BLaER1 treated with 17β-estradiol and CSF1 and Interleukin-3, amounts not matched to agents 10 nM and 100 nM (cell line): ENCODE measurements around the gene RFTN1.
A peak's percentile ranks its signal among the peaks of the same experiment; 100 is the strongest.

Experiments used
- H3K27ac ChIP-seq, 11 experiments: shearing (Covaris generic); formaldehyde crosslinking; 2 replicates each; pipeline ENCODE4 v1.8.1; 2022
- H3K27me3 ChIP-seq, 11 experiments: shearing (Covaris generic); formaldehyde crosslinking; 2 replicates each; pipeline ENCODE4 v1.8.1; 2022
- H3K36me3 ChIP-seq, 11 experiments: shearing (Covaris generic); formaldehyde crosslinking; 2 replicates each; pipeline ENCODE4 v1.8.1; 2022
- H3K4me1 ChIP-seq, 10 experiments: shearing (Covaris generic); formaldehyde crosslinking; 2 replicates each; pipeline ENCODE4 v1.8.1; 2022
- H3K4me2 ChIP-seq, 11 experiments: shearing (Covaris generic); formaldehyde crosslinking; 2 replicates each; pipeline ENCODE4 v1.8.1; 2022
- H3K4me3 ChIP-seq, 10 experiments: shearing (Covaris generic); formaldehyde crosslinking; 2 replicates each; pipeline ENCODE4 v1.8.1; 2022
- H3K9ac ChIP-seq, 11 experiments: shearing (Covaris generic); formaldehyde crosslinking; 2 replicates each; pipeline ENCODE4 v1.8.1; 2022
- H3K9me3 ChIP-seq, 11 experiments: shearing (Covaris generic); formaldehyde crosslinking; replicated peaks in 1 of 11; 2 replicates each; pipeline ENCODE4 v1.8.1; 2022
- H4K20me1 ChIP-seq, 11 experiments: shearing (Covaris generic); formaldehyde crosslinking; 2 replicates each; pipeline ENCODE4 v1.8.1; 2022
- Cebpa-rat ChIP-seq, 11 experiments: shearing (Covaris generic); IDR thresholded peaks; 2 replicates each; pipeline ENCODE4 v1.8.1; 2022

Gene RFTN1

GRCh38 chr3:16279010-16279801 is 234.3 kb downstream of the RFTN1 start:
- no peaks in the 10 kb centered on the region for H3K9me3 ChIP-seq
- no peak overlapping the region for H3K27ac ChIP-seq
- TF ChIP-seq Cebpa-rat (IDR thresholded peaks at IDR 0.05), result no peak
- peaks cover 29 to 81% (median 57%) of the 10 kb centered on the region in 11 experiments for H3K36me3 ChIP-seq
- no peak overlapping the region for H3K9ac ChIP-seq
- H3K4me1 ChIP-seq, result peaks cover 0 to 5% (median 0%) of the 10 kb centered on the region in 10 experiments; a peak in 2 of 20 replicates
- H3K4me2 ChIP-seq, result 0 out of 22 replicates have a peak overlapping the region, but pooled peaks of 1 of the 11 experiments have one; percentile 10
- no peaks in the 10 kb centered on the region for H3K27me3 ChIP-seq
- 0 out of 22 replicates have a peak, but pooled peaks cover 0 to 8% (median 0%) of the 10 kb centered on the region in 11 experiments for H4K20me1 ChIP-seq
- H3K4me3 ChIP-seq, result no peak overlapping the region

GRCh38 chr3:16277471-16277870 is 236.0 kb downstream of the RFTN1 start:
- H3K36me3 ChIP-seq, result peaks cover 28 to 80% (median 55%) of the 10 kb centered on the region in 11 experiments
- 0 out of 22 replicates have a peak, but pooled peaks cover 0 to 8% (median 0%) of the 10 kb centered on the region in 11 experiments for H4K20me1 ChIP-seq
- no peak overlapping the region for H3K4me2 ChIP-seq
- no peak for TF ChIP-seq Cebpa-rat (IDR thresholded peaks at IDR 0.05)
- H3K27ac ChIP-seq, result no peak overlapping the region
- H3K4me3 ChIP-seq, result no peak overlapping the region
- H3K27me3 ChIP-seq, result no peaks in the 10 kb centered on the region
- no peaks in the 10 kb centered on the region for H3K9me3 ChIP-seq
- peaks cover 0 to 5% (median 0%) of the 10 kb centered on the region in 10 experiments; a peak in 2 of 20 replicates for H3K4me1 ChIP-seq
- no peak overlapping the region for H3K9ac ChIP-seq

DNA sequence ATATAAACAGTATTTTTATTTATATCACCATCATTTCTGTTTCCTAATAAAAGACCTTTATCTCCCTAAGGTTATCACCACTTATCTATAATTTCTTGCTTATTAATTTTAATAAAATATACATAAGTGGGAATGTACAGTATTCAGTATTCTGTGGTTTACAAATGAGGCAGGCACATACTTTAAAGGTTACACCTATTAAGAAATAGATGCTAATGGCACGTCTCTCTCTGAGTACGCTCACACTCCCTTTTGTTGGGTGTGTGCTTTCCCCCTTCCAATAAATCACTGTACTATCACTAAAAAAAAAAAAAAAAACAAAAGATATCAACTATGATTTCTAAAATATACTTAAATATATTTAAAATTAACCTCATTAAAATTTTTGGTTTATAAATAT is 239.6 kb downstream of the RFTN1 start:
- peaks cover 0 to under 1% (median 0%) of the 10 kb centered on the region in 10 experiments; a peak in 1 of 20 replicates for H3K4me1 ChIP-seq
- H3K4me3 ChIP-seq, result no peak overlapping the region
- peaks cover 0 to 7% (median 0%) of the 10 kb centered on the region in 11 experiments; a peak in 1 of 22 replicates for H4K20me1 ChIP-seq
- H3K27ac ChIP-seq, result no peak overlapping the region
- H3K36me3 ChIP-seq, result peaks cover 43 to 98% (median 70%) of the 10 kb centered on the region in 11 experiments
- no peaks in the 10 kb centered on the region for H3K27me3 ChIP-seq
- no peak for TF ChIP-seq Cebpa-rat (IDR thresholded peaks at IDR 0.05)
- H3K9ac ChIP-seq, result no peak overlapping the region
- H3K4me2 ChIP-seq, result no peak overlapping the region
- no peaks in the 10 kb centered on the region for H3K9me3 ChIP-seq

DNA sequence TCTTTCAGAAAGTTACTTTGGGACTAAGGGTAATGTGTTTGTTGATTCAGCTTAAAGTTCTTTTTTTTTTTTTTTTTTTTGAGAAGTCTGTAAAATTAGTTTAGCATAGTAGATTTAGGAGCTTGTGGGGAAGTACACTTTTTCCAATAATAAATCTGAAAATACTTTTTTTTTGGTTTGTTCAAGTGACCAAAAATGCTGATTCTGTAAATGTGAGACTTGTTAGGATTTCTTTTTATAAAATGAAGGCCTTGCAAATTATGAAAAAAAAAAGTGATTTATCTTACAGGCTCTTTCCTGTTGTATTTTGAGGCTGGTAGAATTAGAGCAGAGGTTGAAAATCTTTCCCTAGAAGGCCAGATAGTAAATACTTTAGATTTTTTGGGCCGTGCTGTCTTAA is 240.9 kb downstream of the RFTN1 start:
- Histone ChIP-seq H3K36me3 (peaks cover 41 to 86% (median 61%) of the 10 kb centered on the region in 11 experiments), H3K27ac (no peak overlapping the region), H3K9me3 (no peaks in the 10 kb centered on the region), H3K9ac (no peak overlapping the region), H3K4me2 (no peak overlapping the region), H3K4me1 (peaks cover 0 to 7% (median under 1%) of the 10 kb centered on the region in 10 experiments; a peak in 7 of 20 replicates), H4K20me1 (peaks cover 0 to 12% (median 0%) of the 10 kb centered on the region in 11 experiments; a peak in 3 of 22 replicates), H3K27me3 (no peaks in the 10 kb centered on the region), H3K4me3 (no peak overlapping the region)
- TF ChIP-seq Cebpa-rat (IDR thresholded peaks at IDR 0.05), result no peak

- no peak overlapping the region for H3K4me3 ChIP-seq
- peaks cover 0 to 16% (median 0%) of the 10 kb centered on the region in 11 experiments; a peak in 3 of 22 replicates for H4K20me1 ChIP-seq
- no peak for TF ChIP-seq Cebpa-rat (IDR thresholded peaks at IDR 0.05)
- H3K4me2 ChIP-seq, result no peak overlapping the region
- H3K36me3 ChIP-seq, result peaks cover 36 to 69% (median 53%) of the 10 kb centered on the region in 11 experiments
- H3K27ac ChIP-seq, result no peak overlapping the region
- H3K4me1 ChIP-seq, result peaks cover 12 to 25% (median 17%) of the 10 kb centered on the region in 10 experiments
- H3K9me3 ChIP-seq, result no peaks in the 10 kb centered on the region
- H3K27me3 ChIP-seq, result no peaks in the 10 kb centered on the region
- no peak overlapping the region for H3K9ac ChIP-seq
These were observed 242.6 kb downstream of the RFTN1 start for GRCh38 chr3:16270855-16271254.

DNA sequence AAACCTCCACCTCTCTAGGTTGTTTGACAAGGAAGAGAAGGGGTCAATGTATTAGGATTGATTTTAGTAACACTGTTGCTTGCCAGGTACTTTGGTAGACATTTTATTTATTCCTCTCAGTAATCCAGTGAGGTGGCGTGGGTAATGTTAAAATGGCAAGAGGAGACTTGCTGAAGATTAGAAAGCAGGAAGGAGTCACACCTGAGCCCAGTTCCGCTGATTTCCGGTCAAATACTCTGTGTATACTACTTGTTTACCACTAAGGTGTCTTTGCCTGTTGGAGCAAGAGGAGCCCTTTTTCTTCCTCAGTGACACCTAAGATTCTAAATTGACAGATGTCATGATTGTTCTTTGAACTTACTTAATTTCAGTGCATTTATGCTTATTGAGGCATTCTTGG is 246.8 kb downstream of the RFTN1 start:
- peaks cover 32 to 51% (median 40%) of the 10 kb centered on the region in 10 experiments for H3K4me1 ChIP-seq
- no peak for TF ChIP-seq Cebpa-rat (IDR thresholded peaks at IDR 0.05)
- H3K4me3 ChIP-seq, result peak overlapping the region in 2 of 10 experiments; percentile 77 to 83; a peak in 3 of 20 replicates
- H3K9me3 ChIP-seq, result no peaks in the 10 kb centered on the region
- H3K36me3 ChIP-seq, result peaks cover 19 to 34% (median 29%) of the 10 kb centered on the region in 11 experiments
- no peak overlapping the region for H3K27ac ChIP-seq
- H3K4me2 ChIP-seq, result peak overlapping the region; percentile 75 to 97 (median 88)
- peak overlapping the region in 10 of 11 experiments; percentile 2 to 89 (median 86); a peak in 15 of 22 replicates for H3K9ac ChIP-seq
- H4K20me1 ChIP-seq, result peaks cover 0 to 16% (median 0%) of the 10 kb centered on the region in 11 experiments; a peak in 5 of 22 replicates
- H3K27me3 ChIP-seq, result no peaks in the 10 kb centered on the region
